Measurements from ENCODE around the gene UBALD1.

The UBALD1 gene

GRCh38 chr16:4603624-4604170, 11.0 kb downstream of the UBALD1 start:
- TF ChIP-seq CTCF (IDR thresholded peaks at IDR 0.05; ENCODE audit: borderline replicate concordance, insufficient read depth, low read depth, low read length): no peak

DNA sequence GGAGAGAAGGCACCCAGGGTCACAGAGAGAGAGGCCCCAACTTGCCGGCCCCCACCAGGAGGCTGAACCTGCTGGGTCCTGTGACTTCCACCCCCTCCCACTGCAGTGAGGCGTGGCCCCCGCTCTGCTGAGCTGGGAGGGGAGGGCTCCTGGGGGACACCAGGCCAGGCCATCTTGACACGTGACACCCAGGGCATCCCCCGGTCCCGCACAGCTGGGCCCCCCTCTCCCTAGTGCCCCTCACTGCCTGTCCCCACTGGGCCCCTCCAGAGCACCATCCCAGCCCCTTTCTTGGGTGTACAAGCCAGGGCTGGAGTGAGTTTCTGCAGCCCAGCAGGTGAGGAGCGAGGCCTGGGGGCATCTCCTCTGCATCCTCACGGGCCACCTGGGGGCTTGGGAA, 12.4 kb downstream of the UBALD1 start:
- TF ChIP-seq CTCF (IDR thresholded peaks at IDR 0.05; ENCODE audit: borderline replicate concordance, insufficient read depth, low read depth, low read length): no peak
- no peak overlapping the region for H3K4me3 ChIP-seq (ENCODE audit: low read depth, low read length)

More at GRCh38 chr16:4603624-4604170, 11.0 kb downstream of the UBALD1 start:
- no peak overlapping the region for H3K4me3 ChIP-seq (ENCODE audit: low read depth, low read length)

GRCh38 chr16:4601864-4602186, 12.9 kb downstream of the UBALD1 start:
- H3K4me3 ChIP-seq (ENCODE audit: low read depth, low read length): no peak overlapping the region
- TF ChIP-seq CTCF (IDR thresholded peaks at IDR 0.05; ENCODE audit: borderline replicate concordance, insufficient read depth, low read depth, low read length): no peak

DNA sequence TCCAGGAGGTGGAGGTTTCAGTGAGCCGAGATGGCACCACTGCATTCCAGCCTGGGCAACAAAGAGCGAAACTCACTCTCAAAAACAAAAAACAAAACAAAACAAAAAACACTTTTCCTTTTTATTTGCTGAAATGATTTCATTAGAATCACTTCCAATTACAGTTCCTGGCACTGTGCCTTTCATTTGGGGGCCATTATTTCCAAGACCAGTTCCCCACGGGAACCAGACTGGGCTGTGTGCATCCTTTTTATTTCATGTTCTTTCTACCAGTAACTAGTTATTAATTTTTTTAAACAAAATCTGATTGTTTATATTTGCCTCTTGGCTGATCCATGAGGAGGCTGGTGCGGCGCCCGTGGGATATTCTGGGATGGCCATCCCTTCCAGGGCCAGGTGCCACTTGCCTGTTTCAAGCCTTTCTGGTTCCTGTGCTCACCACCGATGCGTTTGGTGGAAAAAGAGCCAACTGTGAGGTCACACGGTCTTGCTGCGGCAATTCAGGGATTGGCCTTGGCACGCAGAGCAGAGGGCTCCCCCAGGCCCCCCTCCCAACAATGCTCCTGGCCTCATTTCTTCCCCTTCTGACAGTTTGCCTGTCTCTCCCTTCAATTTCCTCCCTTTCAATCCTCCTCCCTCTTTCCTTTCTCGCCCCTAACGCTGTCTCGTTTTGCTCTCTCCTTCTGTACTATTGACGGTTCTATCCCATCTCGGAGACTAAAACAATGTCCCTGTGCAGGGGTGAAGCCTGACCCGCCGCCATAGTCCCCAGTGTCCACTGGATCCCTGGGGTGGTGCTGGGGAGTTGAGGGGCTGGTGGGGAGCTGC, 13.4 kb downstream of the UBALD1 start:
- no peak for TF ChIP-seq CTCF (IDR thresholded peaks at IDR 0.05; ENCODE audit: borderline replicate concordance, insufficient read depth, low read depth, low read length)
- H3K4me3 ChIP-seq (ENCODE audit: low read depth, low read length): no peak overlapping the region

DNA sequence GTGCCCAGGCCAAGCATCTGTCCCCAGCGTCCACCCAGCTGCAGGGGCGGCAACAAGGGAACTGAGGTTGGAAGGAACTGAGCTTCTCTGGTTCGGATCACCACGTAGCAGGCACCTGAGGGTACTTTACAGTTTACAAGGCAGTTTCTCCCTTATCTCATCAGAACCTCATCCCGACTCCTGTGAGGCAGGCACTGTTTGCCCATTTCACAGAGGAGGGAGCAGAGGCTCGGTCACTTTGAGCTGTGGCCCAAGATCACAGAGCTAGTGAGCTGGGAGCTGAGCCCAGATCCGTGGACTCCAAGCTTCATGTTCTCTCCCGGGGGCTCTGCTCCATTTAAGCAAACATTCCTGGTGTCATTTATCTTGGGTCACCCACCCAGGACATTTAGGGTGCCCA, 15.1 kb downstream of the UBALD1 start:
- TF ChIP-seq CTCF (IDR thresholded peaks at IDR 0.05; ENCODE audit: borderline replicate concordance, insufficient read depth, low read depth, low read length): no peak
- H3K4me3 ChIP-seq (ENCODE audit: low read depth, low read length): no peak overlapping the region

DNA sequence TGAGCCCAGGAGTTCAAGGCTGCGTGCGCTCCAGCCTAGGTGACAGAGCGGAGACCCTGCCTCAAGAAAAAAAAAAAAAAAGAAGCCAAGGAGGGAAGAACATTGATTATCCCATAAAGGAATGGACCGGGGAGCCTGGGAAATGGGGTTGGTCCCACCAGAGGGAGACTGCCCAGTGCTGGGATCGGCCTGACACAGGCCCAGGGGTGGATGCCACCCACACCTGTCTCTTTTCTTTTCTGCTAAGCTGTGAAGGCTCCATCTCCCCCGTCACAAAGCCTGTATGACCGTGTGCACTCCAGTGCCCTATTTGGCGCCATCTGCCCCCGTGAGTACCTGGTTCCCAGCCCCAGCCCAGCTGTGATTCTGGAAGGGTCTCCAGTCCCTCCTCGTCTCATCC, 15.7 kb downstream of the UBALD1 start:
- no peak overlapping the region for H3K4me3 ChIP-seq (ENCODE audit: low read depth, low read length)
- TF ChIP-seq CTCF (IDR thresholded peaks at IDR 0.05; ENCODE audit: borderline replicate concordance, insufficient read depth, low read depth, low read length): no peak

DNA sequence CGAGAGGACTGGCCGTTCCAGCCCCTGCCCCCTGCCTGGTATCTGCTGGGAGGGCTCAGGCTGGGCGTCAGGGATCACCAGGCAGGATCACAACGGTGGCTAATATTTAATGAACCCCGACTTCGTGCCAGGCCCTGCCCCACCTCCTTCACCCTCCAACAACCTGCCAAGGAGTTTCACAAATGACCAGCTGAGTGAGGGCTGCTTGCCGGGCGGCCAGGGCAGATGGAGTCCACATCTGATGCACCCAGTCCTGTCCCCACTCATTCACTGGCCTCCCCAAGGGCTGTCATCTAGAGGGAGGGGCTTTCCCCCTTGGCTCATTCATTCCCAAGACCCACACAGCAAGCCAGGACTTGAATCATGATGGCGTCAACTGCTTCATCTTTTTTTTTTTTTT, 17.5 kb downstream of the UBALD1 start:
- H3K4me3 ChIP-seq (ENCODE audit: low read depth, low read length): no peak overlapping the region
- no peak for TF ChIP-seq CTCF (IDR thresholded peaks at IDR 0.05; ENCODE audit: borderline replicate concordance, insufficient read depth, low read depth, low read length)

Data from GM12875 (cell line).